ENCODE results near the gene HAUS5.

Gene HAUS5

DNA sequence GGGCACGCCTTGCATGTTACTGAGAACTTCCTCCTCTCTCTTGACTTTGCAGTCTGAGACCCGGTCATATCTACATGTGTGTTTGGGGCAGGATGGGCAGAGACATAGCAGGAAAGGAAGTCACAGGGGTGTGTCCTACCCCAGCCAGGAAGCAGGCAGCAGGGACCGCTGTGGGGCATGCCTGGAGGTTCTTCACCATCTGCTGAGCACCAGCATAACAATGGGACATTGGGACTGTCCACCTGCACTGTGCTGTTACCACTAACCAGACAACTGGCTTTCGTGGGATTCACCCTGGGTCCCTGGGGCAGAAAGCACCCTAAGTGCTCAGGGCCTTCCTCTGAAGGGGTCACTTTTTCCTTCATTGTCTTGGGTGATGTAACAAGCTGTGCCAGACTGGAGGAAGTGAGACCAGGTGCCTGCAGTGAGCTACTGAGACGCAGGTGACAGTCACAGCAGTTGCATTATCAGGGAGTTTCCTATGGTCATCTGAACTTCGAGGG, 2.6 kb upstream of the HAUS5 start:
- TF ChIP-seq, protein P1, sequence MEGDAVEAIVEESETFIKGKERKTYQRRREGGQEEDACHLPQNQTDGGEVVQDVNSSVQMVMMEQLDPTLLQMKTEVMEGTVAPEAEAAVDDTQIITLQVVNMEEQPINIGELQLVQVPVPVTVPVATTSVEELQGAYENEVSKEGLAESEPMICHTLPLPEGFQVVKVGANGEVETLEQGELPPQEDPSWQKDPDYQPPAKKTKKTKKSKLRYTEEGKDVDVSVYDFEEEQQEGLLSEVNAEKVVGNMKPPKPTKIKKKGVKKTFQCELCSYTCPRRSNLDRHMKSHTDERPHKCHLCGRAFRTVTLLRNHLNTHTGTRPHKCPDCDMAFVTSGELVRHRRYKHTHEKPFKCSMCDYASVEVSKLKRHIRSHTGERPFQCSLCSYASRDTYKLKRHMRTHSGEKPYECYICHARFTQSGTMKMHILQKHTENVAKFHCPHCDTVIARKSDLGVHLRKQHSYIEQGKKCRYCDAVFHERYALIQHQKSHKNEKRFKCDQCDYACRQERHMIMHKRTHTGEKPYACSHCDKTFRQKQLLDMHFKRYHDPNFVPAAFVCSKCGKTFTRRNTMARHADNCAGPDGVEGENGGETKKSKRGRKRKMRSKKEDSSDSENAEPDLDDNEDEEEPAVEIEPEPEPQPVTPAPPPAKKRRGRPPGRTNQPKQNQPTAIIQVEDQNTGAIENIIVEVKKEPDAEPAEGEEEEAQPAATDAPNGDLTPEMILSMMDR (conservative IDR thresholded peaks at IDR 0.05): no peak
- H3K27ac ChIP-seq: no peak overlapping the region

DNA sequence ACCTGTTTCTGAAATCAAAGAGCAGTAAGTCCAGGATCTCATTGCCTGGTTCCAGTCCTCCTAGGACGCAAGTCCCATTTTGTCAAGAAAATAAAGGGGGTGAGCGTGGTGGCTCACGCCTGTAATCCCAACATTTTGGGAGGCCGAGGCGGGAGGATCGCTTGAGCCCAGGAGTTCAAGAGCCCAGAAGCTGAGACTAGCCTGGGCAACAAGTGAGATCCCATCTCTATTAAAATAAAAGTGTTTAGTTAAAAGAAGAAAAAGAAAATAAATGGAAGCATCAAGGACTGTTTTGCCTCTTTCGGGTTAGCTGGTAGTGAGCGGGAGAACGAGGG, 344 bp upstream of the HAUS5 start:
- peak overlapping the region; percentile 73; the same call in 1 of the 2 replicates for H3K27ac ChIP-seq
- TF ChIP-seq, protein P1 (conservative IDR thresholded peaks at IDR 0.05): no peak

DNA sequence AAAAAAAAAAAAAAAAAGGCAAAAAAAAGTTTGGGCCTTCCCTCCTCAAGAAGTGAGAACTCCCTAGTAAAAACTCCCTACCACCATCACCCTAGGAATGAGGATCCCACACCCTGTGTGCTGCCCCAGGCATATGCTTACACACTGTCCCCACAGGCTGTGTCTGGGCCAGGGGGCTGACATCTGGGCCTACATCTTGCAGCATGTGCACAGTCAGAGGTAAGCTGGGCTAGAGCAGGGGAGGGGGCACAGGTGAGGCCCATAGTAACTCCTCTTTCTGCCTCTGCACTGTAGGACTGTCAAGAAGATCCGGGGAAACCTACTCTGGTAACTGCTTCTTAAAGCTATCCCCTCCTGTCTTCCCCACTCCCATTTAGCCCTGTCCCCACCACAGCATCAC, 1.0 kb downstream of the HAUS5 start:
- TF ChIP-seq, protein P1 (conservative IDR thresholded peaks at IDR 0.05): no peak
- H3K27ac ChIP-seq: peak overlapping the region; percentile 73; the same call in 1 of the 2 replicates

DNA sequence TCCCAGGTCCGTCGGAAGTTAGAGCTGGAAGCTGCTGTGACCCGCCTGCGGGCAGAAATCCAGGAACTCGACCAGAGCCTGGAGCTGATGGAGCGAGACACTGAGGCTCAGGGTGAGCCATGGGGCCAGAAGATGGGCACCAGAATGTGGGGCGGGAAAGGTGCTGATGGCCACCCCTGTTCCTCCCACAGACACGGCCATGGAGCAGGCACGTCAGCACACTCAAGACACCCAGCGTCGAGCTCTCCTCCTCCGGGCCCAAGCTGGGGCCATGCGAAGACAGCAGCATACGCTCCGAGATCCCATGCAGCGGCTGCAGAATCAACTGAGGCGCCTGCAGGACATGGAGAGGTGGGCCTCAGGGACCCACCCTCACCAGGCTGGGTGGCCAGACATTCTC, 2.5 kb downstream of the HAUS5 start:
- H3K27ac ChIP-seq: no peak overlapping the region
- TF ChIP-seq, protein P1 (conservative IDR thresholded peaks at IDR 0.05): no peak

DNA sequence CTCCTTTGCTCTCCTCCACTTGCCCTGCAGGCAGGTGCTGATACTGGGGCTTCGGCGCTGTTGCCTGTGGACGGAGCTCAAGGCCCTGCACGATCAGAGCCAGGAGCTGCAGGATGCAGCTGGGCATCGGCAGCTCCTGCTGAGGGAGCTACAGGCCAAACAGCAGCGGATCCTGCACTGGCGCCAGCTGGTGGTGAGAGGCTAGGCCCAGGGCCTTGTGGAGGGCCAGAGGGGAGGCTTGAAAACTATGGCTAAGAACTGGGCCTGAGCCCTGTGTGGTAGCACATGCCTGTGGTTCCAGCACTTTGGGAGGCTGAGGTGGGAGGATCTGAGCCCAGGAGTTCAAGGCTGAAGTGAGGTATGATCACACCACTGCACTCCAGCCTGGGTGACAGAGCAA, 6.3 kb downstream of the HAUS5 start:
- H3K27ac ChIP-seq: no peak overlapping the region
- TF ChIP-seq, protein P1 (conservative IDR thresholded peaks at IDR 0.05): peak; percentile 37

DNA sequence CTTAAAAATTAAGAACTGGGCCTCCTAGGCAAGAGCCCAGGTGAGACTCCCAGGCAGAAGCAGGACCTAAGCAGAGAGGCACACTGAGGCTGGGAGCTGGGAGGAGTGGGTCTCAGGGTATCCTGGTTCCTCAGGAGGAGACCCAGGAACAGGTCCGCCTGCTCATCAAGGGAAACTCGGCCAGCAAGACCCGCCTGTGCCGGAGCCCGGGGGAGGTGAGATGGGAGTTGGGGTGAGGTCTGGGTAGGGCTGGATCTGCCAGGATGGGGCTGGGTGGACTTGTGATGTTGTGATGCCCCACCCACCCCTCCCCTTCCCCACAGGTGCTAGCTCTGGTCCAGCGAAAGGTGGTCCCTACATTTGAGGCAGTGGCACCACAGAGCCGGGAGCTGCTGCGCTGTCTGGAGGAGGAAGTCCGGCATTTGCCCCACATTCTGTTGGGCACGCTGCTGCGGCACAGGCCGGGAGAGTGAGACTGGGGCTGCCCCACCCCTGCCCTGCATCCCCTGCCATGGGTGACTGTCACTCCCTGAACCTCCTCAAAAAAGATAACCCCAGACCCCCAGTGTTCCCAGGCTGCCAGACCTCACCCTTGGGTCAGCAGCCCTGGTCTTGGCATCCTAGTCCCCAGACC, 6.9 kb downstream of the HAUS5 start:
- TF ChIP-seq, protein P1 (conservative IDR thresholded peaks at IDR 0.05): no peak
- H3K27ac ChIP-seq: no peak overlapping the region

DNA sequence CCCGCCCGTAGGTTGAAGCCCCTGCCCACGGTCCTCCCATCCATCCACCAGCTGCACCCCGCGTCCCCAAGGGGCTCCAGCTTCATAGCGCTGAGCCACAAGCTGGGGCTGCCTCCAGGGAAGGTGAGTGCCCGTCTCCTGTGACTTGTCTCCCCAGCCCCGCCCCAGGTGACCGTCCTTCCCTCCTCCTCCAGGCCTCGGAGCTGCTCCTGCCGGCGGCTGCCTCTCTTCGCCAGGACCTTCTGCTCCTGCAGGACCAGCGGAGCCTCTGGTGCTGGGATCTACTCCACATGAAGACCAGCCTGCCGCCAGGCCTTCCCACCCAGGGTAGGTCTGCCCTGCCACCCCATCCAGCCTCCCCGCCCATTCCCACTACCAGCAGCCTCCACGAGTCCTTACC, 7.5 kb downstream of the HAUS5 start:
- TF ChIP-seq, protein P1 (conservative IDR thresholded peaks at IDR 0.05): no peak
- H3K27ac ChIP-seq: no peak overlapping the region
